ENCODE data around the gene SMIM20.
"Not testable (repeated sequence)": the region's sequence is repeated elsewhere in the genome, so short reads cannot be mapped to it uniquely, and the experiment has no call there.

The SMIM20 gene

DNA sequence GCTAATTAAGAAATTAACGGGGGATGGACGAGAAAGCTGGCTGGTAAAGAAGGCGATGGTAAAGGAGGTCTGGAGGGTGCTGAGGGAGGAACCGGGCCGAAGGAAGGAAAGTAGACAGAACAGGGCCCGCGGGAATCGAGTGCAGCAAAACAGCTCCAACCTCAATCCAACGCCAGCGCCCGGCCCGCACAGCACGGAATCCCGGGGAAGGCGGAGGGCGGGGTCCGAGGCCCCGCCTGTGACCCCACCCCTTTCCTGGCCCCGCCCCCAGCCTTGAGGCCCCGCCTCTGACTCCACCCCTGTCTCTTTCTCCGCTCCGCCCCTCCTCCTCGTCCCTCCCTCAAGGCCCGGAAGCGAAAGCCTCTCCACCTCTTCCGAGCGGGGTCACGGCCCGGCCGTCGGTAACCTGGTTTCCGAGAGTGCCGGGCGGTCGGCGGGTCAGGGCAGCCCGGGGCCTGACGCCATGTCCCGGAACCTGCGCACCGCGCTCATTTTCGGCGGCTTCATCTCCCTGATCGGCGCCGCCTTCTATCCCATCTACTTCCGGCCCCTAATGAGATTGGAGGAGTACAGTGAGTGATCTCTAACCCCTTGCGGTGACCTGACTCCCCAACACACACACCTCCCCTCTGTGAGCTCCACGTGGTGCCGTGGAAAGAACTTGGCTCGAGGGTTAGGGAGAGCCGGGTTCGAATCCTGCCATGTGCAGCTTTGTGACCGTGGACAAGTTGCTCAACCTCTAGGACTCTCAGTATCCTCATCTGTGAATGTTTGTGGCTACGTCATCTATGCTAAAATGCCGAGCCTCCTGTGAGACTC, at the start of gene SMIM20:
TSS of gene SMIM20 (plus strand) at position 370 of the 819 bp plus-strand sequence. CDS start at position 464, 94 bp downstream.
- DNase-seq: peak; percentile 16

DNA sequence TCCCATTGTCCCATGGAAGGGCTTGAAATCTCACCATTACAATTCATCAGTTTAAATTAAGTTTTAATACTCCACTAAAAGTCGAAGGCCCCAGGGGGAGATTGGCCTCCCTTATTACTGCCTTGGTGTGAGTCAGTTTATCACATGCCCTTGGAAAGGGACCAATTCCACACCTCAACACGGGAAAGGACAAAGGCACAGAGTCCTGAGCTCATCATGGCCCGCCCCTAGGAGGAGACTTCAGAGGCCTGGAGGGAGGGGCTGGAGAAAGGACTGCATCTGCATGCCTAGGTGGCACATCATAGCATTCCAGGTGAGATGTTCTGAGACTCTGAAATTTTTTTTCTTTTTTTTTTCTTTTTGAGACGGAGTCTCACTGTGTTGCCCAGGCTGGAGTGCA, 48.4 kb upstream of the SMIM20 start:
- no peak for DNase-seq

GRCh38 chr4:25866401-25866800, 47.6 kb upstream of the SMIM20 start:
- DNase-seq: not testable (repeated sequence)

GRCh38 chr4:25867781-25868294, 46.2 kb upstream of the SMIM20 start:
- no peak for DNase-seq

DNA sequence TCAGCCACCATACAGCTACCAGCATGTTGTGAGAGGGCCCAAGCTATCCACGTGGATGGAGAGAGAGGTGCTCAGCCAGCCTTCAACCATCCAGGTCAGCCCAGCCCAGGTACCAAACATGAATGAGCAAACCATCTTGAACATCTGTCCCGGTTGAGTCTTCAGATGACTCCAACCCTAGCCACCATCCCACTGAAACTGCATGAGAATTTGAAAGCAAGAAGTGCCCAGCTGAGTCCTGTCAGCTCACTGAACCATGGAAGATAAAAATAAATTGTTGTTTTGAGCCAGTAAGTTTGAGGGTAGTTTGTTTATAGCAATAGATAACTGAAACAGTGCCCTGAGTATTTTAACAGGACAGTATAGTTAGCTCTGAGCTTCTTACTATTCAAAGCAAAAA, 43.9 kb upstream of the SMIM20 start:
- DNase-seq: no peak

DNA sequence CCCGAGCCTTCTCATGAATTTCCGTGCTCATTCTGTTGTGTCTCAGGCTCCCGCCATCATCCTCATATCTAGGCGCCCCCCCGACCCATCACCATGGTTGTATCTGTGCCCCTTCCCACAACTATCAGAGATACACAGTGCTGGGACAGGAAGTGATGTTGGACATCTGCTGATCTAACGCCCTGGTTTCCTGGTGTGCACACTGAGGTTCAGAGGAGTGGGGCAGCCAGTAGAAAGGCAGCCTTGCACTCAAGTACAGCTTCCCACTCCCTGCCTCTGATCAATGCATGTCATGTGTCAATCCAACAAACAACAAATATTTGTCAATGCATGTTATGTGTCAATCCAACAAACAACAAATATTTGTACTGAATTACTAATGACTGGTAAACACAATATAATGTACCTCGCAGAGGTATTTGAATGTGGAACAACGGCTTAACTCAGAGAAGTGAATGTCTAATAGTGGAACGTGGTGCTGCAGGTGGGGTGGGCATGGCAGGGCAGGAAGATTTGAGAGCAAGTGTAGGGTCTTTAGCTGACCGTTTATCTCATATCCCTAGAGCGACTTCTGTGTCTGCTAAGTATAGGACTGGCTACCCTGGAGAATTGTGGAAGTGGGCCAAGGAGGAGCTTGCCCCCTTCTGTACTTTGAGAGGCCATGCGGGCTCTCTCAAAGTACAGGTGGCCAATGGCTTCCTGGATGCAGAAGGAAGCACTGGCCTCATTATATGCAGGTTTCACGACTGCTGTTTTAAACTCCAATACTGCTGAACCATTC, 41.0 kb upstream of the SMIM20 start:
- no peak for DNase-seq

- no peak for DNase-seq
These were observed 40.3 kb upstream of the SMIM20 start for GRCh38 chr4:25873632-25874129.

DNA sequence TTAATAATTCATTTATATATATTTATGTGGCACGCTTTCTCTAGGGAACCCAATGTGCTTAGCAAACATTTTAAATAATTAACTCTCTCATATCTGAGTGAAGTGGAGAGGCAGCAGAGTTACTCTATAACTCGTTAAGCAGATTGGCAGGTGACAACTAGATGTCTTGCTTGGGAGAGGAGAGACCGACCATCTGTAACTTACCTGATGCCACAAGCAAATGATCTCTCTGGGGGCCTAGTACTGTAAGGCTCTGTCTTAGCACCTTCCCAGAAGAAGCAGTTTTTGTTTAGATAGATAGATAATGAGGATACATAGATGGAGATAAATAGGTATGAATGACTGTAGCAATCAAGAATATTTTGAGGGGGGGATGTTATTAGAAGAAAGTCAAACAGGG, 39.4 kb upstream of the SMIM20 start:
- no peak for DNase-seq

DNA sequence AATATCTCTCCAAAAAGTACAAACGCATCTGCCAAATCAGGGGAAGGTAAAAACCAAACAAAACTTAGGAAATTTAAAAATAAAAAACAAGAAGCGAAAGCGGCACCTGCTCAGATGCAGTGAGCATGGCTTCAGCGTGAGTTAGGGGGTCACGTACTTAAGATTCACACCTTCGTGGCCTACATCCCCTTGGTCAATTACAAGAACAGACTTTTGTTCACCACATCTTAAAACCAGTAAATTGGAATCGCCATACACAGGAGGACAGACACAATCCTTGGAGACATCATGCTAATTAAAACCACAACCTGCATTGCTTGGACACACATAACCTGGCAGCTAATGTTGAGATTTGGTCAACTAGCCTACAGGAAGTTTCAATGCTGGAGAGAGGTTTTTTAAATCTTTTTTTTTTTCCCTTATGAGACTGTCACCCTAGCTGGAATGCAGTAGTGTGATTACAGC, 38.7 kb upstream of the SMIM20 start:
- no peak for DNase-seq

GRCh38 chr4:25878676-25879075, 35.3 kb upstream of the SMIM20 start:
- DNase-seq: no peak

GRCh38 chr4:25879091-25879584, 34.9 kb upstream of the SMIM20 start:
- no peak for DNase-seq

GRCh38 chr4:25879587-25879986, 34.4 kb upstream of the SMIM20 start:
- DNase-seq: no peak

DNA sequence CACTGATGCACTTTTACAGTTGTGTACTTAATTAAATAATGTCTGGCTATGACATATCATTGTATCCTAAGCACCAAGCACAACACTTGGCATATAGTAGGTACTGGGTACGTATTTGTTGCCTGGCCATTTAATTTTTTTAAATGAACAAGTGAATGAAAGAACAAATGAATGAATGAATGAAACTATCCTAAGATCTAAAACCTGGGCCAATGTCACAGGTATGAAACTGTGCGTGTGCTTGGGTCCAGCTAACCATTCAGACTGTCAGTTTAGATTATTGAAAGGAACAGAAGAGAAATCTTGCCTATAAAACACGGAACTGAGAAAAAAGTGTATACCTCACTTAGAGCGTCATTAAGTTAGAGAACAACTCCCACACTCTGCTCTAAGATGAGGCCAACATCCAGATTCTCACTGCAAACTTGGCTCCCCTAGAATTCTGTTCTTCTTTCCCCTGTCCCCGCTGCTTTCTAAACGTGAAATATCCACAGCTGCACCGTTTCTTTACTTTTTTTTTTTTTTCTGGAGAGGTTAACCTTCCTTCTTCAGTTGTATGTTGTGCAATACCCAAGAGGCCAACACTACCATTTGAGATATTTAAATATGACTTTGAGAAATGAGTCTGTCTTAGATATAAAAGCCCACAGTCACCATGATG, 33.9 kb upstream of the SMIM20 start:
- DNase-seq: no peak

- no peak for DNase-seq
These were observed 32.8 kb upstream of the SMIM20 start for GRCh38 chr4:25881193-25881592.

DNA sequence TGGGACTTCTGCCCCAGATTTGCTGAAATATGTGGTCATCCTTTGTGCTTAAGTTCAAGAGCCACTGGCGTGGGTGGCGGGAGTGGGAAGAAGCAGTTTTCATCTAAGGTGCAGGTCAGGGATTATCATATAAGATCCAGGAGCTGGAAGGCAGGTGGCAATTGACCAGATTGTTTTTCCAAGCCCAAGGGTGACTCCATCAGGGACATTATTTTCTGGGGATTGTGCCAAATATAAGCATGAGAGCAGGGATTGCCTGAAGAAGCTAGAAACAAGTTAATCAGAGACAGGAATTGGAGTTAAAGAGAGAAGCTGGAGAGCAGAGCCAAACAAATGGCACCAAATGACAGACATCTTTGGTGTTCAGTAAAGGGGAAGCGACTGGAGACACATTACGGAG, 31.8 kb upstream of the SMIM20 start:
- peak; percentile 40 for DNase-seq

DNA sequence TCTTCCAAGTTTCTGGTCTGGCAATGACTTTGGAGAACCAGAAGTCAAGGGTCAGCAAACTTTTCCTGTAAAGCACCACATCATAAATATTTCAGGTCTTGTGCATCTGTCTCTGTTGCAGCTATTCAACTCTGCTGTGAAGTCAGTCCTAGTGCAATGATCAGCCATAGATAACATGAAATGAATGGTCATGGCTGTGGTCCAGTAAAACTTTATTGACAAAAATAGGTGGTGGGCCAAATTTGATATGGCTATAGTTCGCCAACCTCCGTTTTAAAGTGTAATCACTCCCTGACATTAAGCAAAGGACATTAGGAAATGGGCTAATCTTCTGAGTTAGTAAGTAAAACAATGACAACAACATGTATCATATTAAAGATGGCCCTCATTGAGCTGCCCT, 30.5 kb upstream of the SMIM20 start:
- no peak for DNase-seq

- no peak for DNase-seq
These were observed 29.8 kb upstream of the SMIM20 start for GRCh38 chr4:25884031-25884782.

GRCh38 chr4:25888781-25889180, 25.2 kb upstream of the SMIM20 start:
- DNase-seq: no peak

GRCh38 chr4:25889589-25890503, 24.2 kb upstream of the SMIM20 start:
- no peak for DNase-seq

- no peak for DNase-seq
These were observed 23.2 kb upstream of the SMIM20 start for GRCh38 chr4:25890571-25891485.
